Measurements from ENCODE around the gene GPR22. TPM values are rescaled to one million over a fixed set of nuclear protein-coding genes. Genes with fewer than 3 reads are reported as not detected.

GPR22 gene
- polyA plus RNA-seq, 3 donors from 2014 or later = 0.13 to 0.22 TPM; not detected in 1

- peak; percentile 20 to 24 (median 21) for DNase-seq
- no peaks in the 10 kb centered on the region for H3K9me3 Mint-ChIP-seq
- no peak overlapping the region for H3K27ac Mint-ChIP-seq
- H3K36me3 Mint-ChIP-seq = no peaks in the 10 kb centered on the region
- no peak overlapping the region for H3K4me3 Mint-ChIP-seq
- peaks cover 0 to 2% (median 0%) of the 10 kb centered on the region in 3 donors for H3K27me3 Mint-ChIP-seq (ENCODE audit: low read depth in 3 of 3)
- no peaks in the 10 kb centered on the region for H3K4me1 Mint-ChIP-seq
These were observed 6.4 kb upstream of the GPR22 start for GRCh38 chr7:107463139-107464078.

GRCh38 chr7:107464666-107465226 lies 5.1 kb upstream of the GPR22 start:
- Mint-ChIP-seq H3K27me3 (ENCODE audit: low read depth in 3 of 3) (peaks cover 0 to 2% (median 0%) of the 10 kb centered on the region in 3 donors), H3K9me3 (no peaks in the 10 kb centered on the region), H3K27ac (no peak overlapping the region), H3K36me3 (no peaks in the 10 kb centered on the region), H3K4me3 (no peak overlapping the region), H3K4me1 (no peaks in the 10 kb centered on the region)
- DNase-seq = no peak

GRCh38 chr7:107467972-107468371 lies 1.9 kb upstream of the GPR22 start:
- no peak overlapping the region for H3K27ac Mint-ChIP-seq
- no peaks in the 10 kb centered on the region for H3K36me3 Mint-ChIP-seq
- peaks cover 0 to 2% (median 0%) of the 10 kb centered on the region in 3 donors for H3K27me3 Mint-ChIP-seq (ENCODE audit: low read depth in 3 of 3)
- no peaks in the 10 kb centered on the region for H3K4me1 Mint-ChIP-seq
- DNase-seq = no peak
- no peaks in the 10 kb centered on the region for H3K9me3 Mint-ChIP-seq
- no peak overlapping the region for H3K4me3 Mint-ChIP-seq

GRCh38 chr7:107468824-107469223 lies 1.0 kb upstream of the GPR22 start:
- Mint-ChIP-seq H3K36me3 (no peaks in the 10 kb centered on the region), H3K4me3 (no peak overlapping the region), H3K27me3 (ENCODE audit: low read depth in 3 of 3) (no peaks in the 10 kb centered on the region), H3K4me1 (no peaks in the 10 kb centered on the region), H3K9me3 (no peaks in the 10 kb centered on the region), H3K27ac (no peak overlapping the region)
- DNase-seq = no peak

- DNase-seq = no peak
- H3K36me3 Mint-ChIP-seq = peaks cover 0 to 3% (median 0%) of the 10 kb centered on the region in 3 donors
- H3K27ac Mint-ChIP-seq = no peak overlapping the region
- H3K4me1 Mint-ChIP-seq = no peaks in the 10 kb centered on the region
- no peaks in the 10 kb centered on the region for H3K27me3 Mint-ChIP-seq (ENCODE audit: low read depth in 3 of 3)
- H3K9me3 Mint-ChIP-seq = no peaks in the 10 kb centered on the region
- no peak overlapping the region for H3K4me3 Mint-ChIP-seq
These were observed 1.6 kb downstream of the GPR22 start for GRCh38 chr7:107471292-107472070.

GRCh38 chr7:107472116-107472515 lies 2.3 kb downstream of the GPR22 start:
- Mint-ChIP-seq H3K27ac (no peak overlapping the region), H3K4me3 (no peak overlapping the region), H3K9me3 (no peaks in the 10 kb centered on the region), H3K36me3 (peaks cover 0 to 3% (median 0%) of the 10 kb centered on the region in 3 donors), H3K4me1 (no peaks in the 10 kb centered on the region), H3K27me3 (ENCODE audit: low read depth in 3 of 3) (no peaks in the 10 kb centered on the region)
- DNase-seq = no peak

- peaks cover 0 to 3% of the 10 kb centered on the region in 2 donors for H3K4me1 Mint-ChIP-seq
- H3K27me3 Mint-ChIP-seq (ENCODE audit: low read depth in 3 of 3) = no peaks in the 10 kb centered on the region
- H3K9me3 Mint-ChIP-seq = no peaks in the 10 kb centered on the region
- H3K36me3 Mint-ChIP-seq = peaks cover 0 to 3% (median 0%) of the 10 kb centered on the region in 3 donors
- DNase-seq = no peak
- H3K4me3 Mint-ChIP-seq = no peak overlapping the region
- H3K27ac Mint-ChIP-seq = no peak overlapping the region
These were observed 4.3 kb downstream of the GPR22 start for GRCh38 chr7:107474104-107474521.

GRCh38 chr7:107479303-107479702 lies 9.4 kb downstream of the GPR22 start:
- DNase-seq = no peak
- Mint-ChIP-seq H3K27ac (no peak overlapping the region), H3K36me3 (peaks cover 0 to 1% (median 0%) of the 10 kb centered on the region in 3 donors), H3K27me3 (ENCODE audit: low read depth in 3 of 3) (no peaks in the 10 kb centered on the region), H3K9me3 (no peaks in the 10 kb centered on the region), H3K4me1 (peaks cover 0 to 9% of the 10 kb centered on the region in 2 donors), H3K4me3 (no peak overlapping the region)

- H3K27ac Mint-ChIP-seq = no peak overlapping the region
- no peaks in the 10 kb centered on the region for H3K36me3 Mint-ChIP-seq
- H3K4me3 Mint-ChIP-seq = no peak overlapping the region
- H3K27me3 Mint-ChIP-seq (ENCODE audit: low read depth in 3 of 3) = no peaks in the 10 kb centered on the region
- H3K4me1 Mint-ChIP-seq = peaks cover 6 to 25% of the 10 kb centered on the region in 2 donors
- no peaks in the 10 kb centered on the region for H3K9me3 Mint-ChIP-seq
- no peak for DNase-seq
These were observed 11.1 kb downstream of the GPR22 start for GRCh38 chr7:107480932-107481331.

- no peak for DNase-seq
- no peaks in the 10 kb centered on the region for H3K27me3 Mint-ChIP-seq (ENCODE audit: low read depth in 3 of 3)
- no peaks in the 10 kb centered on the region for H3K36me3 Mint-ChIP-seq
- no peak overlapping the region for H3K4me3 Mint-ChIP-seq
- no peak overlapping the region for H3K27ac Mint-ChIP-seq
- H3K4me1 Mint-ChIP-seq = peaks cover 9 to 35% of the 10 kb centered on the region in 2 donors
- no peaks in the 10 kb centered on the region for H3K9me3 Mint-ChIP-seq
These were observed 12.7 kb downstream of the GPR22 start for GRCh38 chr7:107482571-107482970.

GRCh38 chr7:107486041-107486440 lies 16.2 kb downstream of the GPR22 start:
- peaks cover 11 to 50% of the 10 kb centered on the region in 2 donors for H3K4me1 Mint-ChIP-seq
- H3K27me3 Mint-ChIP-seq (ENCODE audit: low read depth in 3 of 3) = no peaks in the 10 kb centered on the region
- no peaks in the 10 kb centered on the region for H3K9me3 Mint-ChIP-seq
- H3K36me3 Mint-ChIP-seq = no peaks in the 10 kb centered on the region
- DNase-seq = peak in 1 of 3 donors; percentile 3
- peak overlapping the region; percentile 0 to 73 (median 58) for H3K27ac Mint-ChIP-seq
- peak overlapping the region; percentile 31 to 69 (median 63) for H3K4me3 Mint-ChIP-seq

- Mint-ChIP-seq H3K27me3 (ENCODE audit: low read depth in 3 of 3) (peaks cover 0 to 2% (median 0%) of the 10 kb centered on the region in 3 donors), H3K27ac (no peak overlapping the region), H3K9me3 (no peaks in the 10 kb centered on the region), H3K4me3 (no peak overlapping the region), H3K36me3 (peaks cover 0 to 3% (median 0%) of the 10 kb centered on the region in 3 donors), H3K4me1 (peaks cover 10 to 59% of the 10 kb centered on the region in 2 donors)
- DNase-seq = no peak
These were observed 23.0 kb downstream of the GPR22 start for GRCh38 chr7:107492875-107493274.

- peaks cover 0 to 3% (median 0%) of the 10 kb centered on the region in 3 donors for H3K36me3 Mint-ChIP-seq
- H3K4me3 Mint-ChIP-seq = no peak overlapping the region
- H3K9me3 Mint-ChIP-seq = no peaks in the 10 kb centered on the region
- no peak overlapping the region for H3K27ac Mint-ChIP-seq
- peaks cover 12 to 64% of the 10 kb centered on the region in 2 donors for H3K4me1 Mint-ChIP-seq
- H3K27me3 Mint-ChIP-seq (ENCODE audit: low read depth in 3 of 3) = peaks cover 0 to 2% (median 0%) of the 10 kb centered on the region in 3 donors
- no peak for DNase-seq
These were observed 24.5 kb downstream of the GPR22 start for GRCh38 chr7:107494315-107494751.

All from immature natural killer cell (primary cell).